C4-2B (cell line): Measurements from ENCODE around the gene GPBP1.

Experiments
- CTCF ChIP-seq: fragments of 450-650 bp; conservative IDR thresholded peaks from 2 replicates; pipeline ENCODE4 v1.5.1; 2017; ENCODE audit warnings: mild to moderate bottlenecking
- ZFX ChIP-seq: fragments of 450-650 bp; IDR thresholded peaks from 2 replicates; pipeline ENCODE4 v1.6.1; 2017

- TF ChIP-seq CTCF = peak; percentile 70
- TF ChIP-seq ZFX = no peak
Observed at GRCh38 chr5:57298985-57299491, 125.2 kb downstream of the GPBP1 start.
